NB4 (cell line): ENCODE data around the gene GALNT17.

Experiments used
- DNase-seq: peaks from one replicate; pipeline ENCODE4 v3.0.0; 2010; ENCODE audit warnings: low read depth
- H3K4me3 ChIP-seq: one replicate; pipeline ENCODE4 v1.5.1; 2011; ENCODE audit warnings: mild to moderate bottlenecking, low read depth, low read length, moderate library complexity
- CTCF ChIP-seq: IDR thresholded peaks from one replicate; pipeline ENCODE4 v1.5.1; 2012; ENCODE audit warnings: low read depth, low read length
- MYC ChIP-seq: IDR thresholded peaks from 2 replicates; pipeline ENCODE4 v1.6.1; 2011; ENCODE audit warnings: low read depth, low read length
- POLR2A ChIP-seq: IDR thresholded peaks from 2 replicates; pipeline ENCODE4 v1.6.1; 2011; ENCODE audit warnings: mild to moderate bottlenecking; ENCODE audit not compliant: insufficient read length; ENCODE audit errors: extremely low read depth
- TF ChIP-seq, protein P1 (sequence below): IDR thresholded peaks from 2 replicates; pipeline ENCODE4 v1.6.1; 2011; ENCODE audit warnings: low read depth, low read length

Gene GALNT17

GRCh38 chr7:71298378-71298777, 166.4 kb downstream of the GALNT17 start:
- no peak for TF ChIP-seq POLR2A
- TF ChIP-seq MYC: no peak
- TF ChIP-seq CTCF: no peak
- TF ChIP-seq, protein P1, sequence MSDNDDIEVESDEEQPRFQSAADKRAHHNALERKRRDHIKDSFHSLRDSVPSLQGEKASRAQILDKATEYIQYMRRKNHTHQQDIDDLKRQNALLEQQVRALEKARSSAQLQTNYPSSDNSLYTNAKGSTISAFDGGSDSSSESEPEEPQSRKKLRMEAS: no peak
- no peak for DNase-seq
- no peak overlapping the region for H3K4me3 ChIP-seq

DNA sequence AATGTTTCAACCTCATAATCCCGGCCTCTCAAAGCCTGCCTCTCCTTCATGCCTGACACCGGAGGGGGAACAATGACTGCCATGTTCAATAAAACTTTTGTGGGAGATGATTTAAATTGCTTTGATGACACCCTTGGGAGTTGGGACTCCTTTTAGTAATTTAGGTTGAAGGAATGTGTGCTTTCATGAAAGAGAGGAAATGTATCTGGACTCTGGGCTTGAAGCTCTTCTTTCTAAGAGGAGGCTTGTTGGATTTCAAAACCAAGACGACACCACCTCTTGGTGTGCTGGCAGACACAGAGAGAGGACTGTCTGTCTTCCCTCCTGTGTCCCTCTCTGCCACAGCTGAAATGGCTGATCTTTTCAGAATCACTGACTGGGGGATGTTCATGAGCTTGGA, 168.1 kb downstream of the GALNT17 start:
- no peak for DNase-seq
- no peak overlapping the region for H3K4me3 ChIP-seq
- TF ChIP-seq MYC (no peak), POLR2A (no peak)

DNA sequence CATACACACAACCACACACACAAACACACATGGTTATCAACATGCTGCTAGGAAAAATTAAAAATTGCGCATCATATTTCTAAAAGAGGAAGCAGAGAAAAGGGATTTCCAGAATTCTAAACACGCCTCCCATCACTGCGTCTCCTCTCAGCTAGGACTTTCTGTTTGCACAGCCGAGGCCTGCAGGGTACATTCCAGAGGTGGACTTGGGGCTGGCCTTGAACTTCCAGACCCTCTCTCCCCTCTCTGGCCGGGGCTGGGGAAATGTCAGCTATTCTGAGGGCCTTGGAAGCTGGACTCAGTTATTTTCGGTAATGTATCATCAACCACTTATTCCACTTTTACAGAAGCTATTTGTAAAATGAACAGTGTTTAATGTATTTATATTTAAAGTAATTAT, 168.7 kb downstream of the GALNT17 start:
- TF ChIP-seq MYC (no peak), POLR2A (no peak), CTCF (no peak)
- TF ChIP-seq, protein P1: no peak
- DNase-seq: no peak
- no peak overlapping the region for H3K4me3 ChIP-seq

- TF ChIP-seq POLR2A: no peak
- TF ChIP-seq, protein P1: no peak
- TF ChIP-seq CTCF: no peak
- TF ChIP-seq MYC: no peak
- DNase-seq: no peak
Measured at GRCh38 chr7:71301167-71301566, 169.2 kb downstream of the GALNT17 start.

DNA sequence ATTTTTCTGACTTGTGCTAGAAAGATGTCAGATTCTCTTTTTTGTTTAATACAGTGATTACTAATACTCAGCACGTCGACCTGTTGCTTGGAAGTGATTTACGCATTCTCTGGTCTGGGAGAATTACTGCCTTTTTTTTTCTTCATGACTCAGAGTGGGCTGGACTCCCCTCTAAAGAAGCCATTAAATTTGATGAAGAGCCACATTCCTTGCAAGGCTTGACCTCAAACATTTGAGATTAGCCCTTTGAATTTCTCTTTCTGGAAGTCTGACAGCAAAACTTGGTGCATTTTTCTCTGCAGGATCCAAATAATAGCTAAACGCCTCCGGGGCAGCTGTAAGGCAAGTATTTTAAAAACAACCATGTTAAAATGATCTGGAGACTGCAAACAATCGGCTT, 171.6 kb downstream of the GALNT17 start:
- TF ChIP-seq MYC (no peak), POLR2A (no peak), CTCF (no peak)
- TF ChIP-seq, protein P1: no peak
- H3K4me3 ChIP-seq: no peak overlapping the region
- no peak for DNase-seq

More at GRCh38 chr7:71301167-71301566, 169.2 kb downstream of the GALNT17 start:
- no peak overlapping the region for H3K4me3 ChIP-seq

DNA sequence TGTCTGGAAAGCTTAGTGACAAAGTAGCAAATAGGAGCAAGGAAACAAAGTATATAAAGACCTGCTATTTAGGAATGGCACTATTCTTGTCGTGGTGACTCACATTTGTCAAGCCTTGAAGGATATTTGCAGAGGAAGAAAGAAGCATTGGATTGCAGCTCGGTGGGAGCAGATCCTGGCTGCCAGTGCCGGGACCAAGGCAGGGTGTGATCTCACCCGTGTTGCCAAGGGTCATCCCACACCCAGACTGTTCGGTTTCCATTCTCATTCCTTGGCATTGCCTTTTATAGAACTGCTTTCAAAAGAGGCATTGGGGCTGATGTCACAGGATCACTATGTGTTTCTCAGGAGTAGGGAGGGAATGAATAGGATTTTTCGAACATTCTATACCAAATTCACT, 176.2 kb downstream of the GALNT17 start:
- DNase-seq: no peak
- H3K4me3 ChIP-seq: no peak overlapping the region
- TF ChIP-seq MYC: no peak
- TF ChIP-seq CTCF: no peak
- no peak for TF ChIP-seq POLR2A
- TF ChIP-seq, protein P1: no peak
